Cardiac muscle cell (in vitro differentiated cells and primary cell): ENCODE measurements around the gene HEBP2. TPM values are rescaled to one million over a fixed set of nuclear protein-coding genes. Genes with fewer than 3 reads are reported as not detected.

Experiments
- DNase-seq, 2 donors: peaks; one replicate each; pipeline versions ENCODE4 v3.0.0 to v3.0.0-alpha.2; 2010 to 2017; ENCODE audit warnings: low read depth in 1 of 2, low spot score in 1 of 2
- H3K27ac ChIP-seq: fragments of 200-600 bp; sonication (generic); 2 replicates; pipeline ENCODE4 v1.5.1; 2016
- H3K27me3 ChIP-seq: fragments of 200-600 bp; sonication (generic); 2 replicates; pipeline ENCODE4 v1.6.0; 2016; ENCODE audit warnings: control low read depth
- H3K36me3 ChIP-seq: fragments of 200-600 bp; sonication (generic); 2 replicates; pipeline ENCODE4 v1.5.1; 2016; ENCODE audit warnings: control low read depth
- H3K4me1 ChIP-seq: fragments of 200-600 bp; sonication (generic); 2 replicates; pipeline ENCODE4 v1.8.1; 2017; ENCODE audit warnings: low read depth, mild to moderate bottlenecking, mixed run types
- H3K4me3 ChIP-seq: fragments of 200-600 bp; sonication (generic); 2 replicates; pipeline ENCODE4 v1.5.1; 2016; ENCODE audit warnings: mild to moderate bottlenecking
- H3K9me3 ChIP-seq: fragments of 200-600 bp; sonication (generic); 2 replicates; pipeline ENCODE4 v1.5.1; 2017; ENCODE audit warnings: low read depth, mild to moderate bottlenecking, control low read depth
- polyA plus RNA-seq: library from polyadenylated mRNA; unstranded; fragments of >200 nt; fragmentation: Nextera tagmentation; extraction: Ambion mirVana; gene quantifications from 2 replicates; pipeline ENCODE4 v1.2.1, GENCODE V29; 2016
- total RNA-seq: library from RNA; depleted of rRNA; stranded (reverse); fragments of >200 nt; gene quantifications from 2 replicates; pipeline ENCODE4 v1.2.3, GENCODE V29; 2016
- TF ChIP-seq, protein P1 (sequence below): IDR thresholded peaks from 2 replicates; pipeline ENCODE4 v1.5.1; 2012; ENCODE audit warnings: low read depth, mild to moderate bottlenecking, low read length

HEBP2 gene
- total and polyA plus RNA-seq, 2 experiments from 2014 or later = 55.9 to 109 TPM

DNA sequence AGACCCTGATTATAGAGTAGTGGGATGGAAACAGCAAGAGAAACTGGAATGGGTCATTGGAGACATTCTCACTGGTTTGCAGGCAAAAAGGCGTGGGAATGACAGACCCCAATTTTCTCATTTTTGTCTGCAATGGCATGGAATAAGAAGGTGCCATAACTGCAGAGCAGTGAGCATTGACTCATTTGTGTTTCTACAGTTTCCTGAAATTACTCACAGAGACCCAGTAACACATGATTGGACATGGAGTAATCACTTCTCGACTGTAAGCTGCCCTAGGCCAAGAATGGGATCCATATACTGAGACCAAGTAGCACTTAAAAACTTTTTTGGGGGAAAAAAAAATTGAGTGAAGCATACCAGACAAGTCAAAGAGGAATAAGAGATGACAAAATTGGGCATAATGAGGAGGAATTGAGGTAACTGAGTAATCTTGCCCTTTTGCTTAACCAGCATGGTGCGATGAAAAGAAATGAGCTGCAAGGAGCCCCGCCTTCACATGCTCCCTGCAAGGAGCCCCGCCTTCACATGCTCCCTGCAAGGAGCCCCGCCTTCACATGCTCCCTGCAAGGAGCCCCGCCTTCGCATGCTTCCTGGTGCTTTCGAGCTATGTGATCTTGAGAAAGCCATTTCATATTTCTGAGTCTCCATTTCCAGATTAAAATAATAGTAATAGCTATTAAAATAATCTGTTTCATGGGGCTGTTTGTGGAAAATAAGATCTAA, 51.1 kb downstream of the HEBP2 start:
- no peaks in the 10 kb centered on the region for H3K9me3 ChIP-seq
- H3K36me3 ChIP-seq = no peaks in the 10 kb centered on the region
- TF ChIP-seq, protein P1, sequence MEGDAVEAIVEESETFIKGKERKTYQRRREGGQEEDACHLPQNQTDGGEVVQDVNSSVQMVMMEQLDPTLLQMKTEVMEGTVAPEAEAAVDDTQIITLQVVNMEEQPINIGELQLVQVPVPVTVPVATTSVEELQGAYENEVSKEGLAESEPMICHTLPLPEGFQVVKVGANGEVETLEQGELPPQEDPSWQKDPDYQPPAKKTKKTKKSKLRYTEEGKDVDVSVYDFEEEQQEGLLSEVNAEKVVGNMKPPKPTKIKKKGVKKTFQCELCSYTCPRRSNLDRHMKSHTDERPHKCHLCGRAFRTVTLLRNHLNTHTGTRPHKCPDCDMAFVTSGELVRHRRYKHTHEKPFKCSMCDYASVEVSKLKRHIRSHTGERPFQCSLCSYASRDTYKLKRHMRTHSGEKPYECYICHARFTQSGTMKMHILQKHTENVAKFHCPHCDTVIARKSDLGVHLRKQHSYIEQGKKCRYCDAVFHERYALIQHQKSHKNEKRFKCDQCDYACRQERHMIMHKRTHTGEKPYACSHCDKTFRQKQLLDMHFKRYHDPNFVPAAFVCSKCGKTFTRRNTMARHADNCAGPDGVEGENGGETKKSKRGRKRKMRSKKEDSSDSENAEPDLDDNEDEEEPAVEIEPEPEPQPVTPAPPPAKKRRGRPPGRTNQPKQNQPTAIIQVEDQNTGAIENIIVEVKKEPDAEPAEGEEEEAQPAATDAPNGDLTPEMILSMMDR = no peak
- H3K4me3 ChIP-seq = no peak overlapping the region
- no peak overlapping the region for H3K27ac ChIP-seq
- no peaks in the 10 kb centered on the region for H3K4me1 ChIP-seq
- H3K27me3 ChIP-seq = no peaks in the 10 kb centered on the region
- DNase-seq = no peak

DNA sequence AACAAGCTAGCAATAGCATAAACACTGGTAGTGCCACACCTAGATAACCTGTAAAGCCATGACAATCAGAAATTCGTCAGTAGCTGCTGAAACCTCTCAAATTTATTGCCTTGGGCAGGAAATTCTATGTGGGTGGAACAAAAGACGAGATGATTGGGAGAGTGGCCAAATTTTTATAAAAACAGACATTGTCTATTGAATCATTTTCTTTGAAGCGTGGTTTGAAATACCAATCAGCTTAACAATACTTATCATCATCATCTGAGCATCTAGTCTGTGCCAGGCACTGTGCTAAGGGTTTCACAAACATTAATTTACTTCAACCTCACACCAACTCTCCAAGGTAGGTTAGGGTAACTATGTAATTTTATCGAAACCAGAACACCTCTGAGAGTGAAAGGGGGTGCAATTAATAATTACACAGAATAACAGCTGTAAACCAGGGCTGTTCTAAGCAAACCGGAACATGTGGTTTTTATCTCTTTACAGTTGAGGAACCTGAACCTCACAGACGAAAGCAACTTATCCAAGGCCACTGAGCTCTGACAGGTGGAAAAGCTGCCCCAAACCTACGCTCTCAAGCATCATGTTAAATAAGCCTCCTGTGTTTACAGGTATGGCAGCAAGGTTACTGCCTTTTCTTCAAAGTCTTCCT, 51.9 kb downstream of the HEBP2 start:
- Histone ChIP-seq H3K9me3 (no peaks in the 10 kb centered on the region), H3K27me3 (no peaks in the 10 kb centered on the region), H3K4me1 (no peaks in the 10 kb centered on the region), H3K36me3 (no peaks in the 10 kb centered on the region), H3K4me3 (no peak overlapping the region), H3K27ac (no peak overlapping the region)
- TF ChIP-seq, protein P1 = no peak
- peak in 1 of 2 donors; percentile 11 for DNase-seq

DNA sequence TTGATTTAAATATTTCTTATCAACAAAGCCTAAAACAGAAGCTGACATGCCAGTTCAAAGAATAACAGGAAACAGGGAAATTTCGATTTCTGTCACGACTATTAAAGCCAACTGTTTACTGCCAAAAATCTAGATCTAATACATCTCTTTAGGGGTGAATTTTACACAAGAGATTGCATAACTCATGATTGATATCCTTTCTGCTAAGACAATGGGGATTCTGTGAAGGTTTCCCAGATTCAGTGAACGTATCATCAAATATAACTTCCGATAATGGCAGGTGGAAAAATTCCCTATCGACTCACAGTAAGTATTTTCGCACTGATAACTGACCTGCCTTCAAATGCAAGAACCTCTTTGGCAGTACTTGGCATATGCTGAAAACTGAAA, 52.4 kb downstream of the HEBP2 start:
- Histone ChIP-seq H3K36me3 (no peaks in the 10 kb centered on the region), H3K27me3 (no peaks in the 10 kb centered on the region), H3K9me3 (no peaks in the 10 kb centered on the region), H3K4me3 (no peak overlapping the region), H3K4me1 (no peaks in the 10 kb centered on the region), H3K27ac (no peak overlapping the region)
- no peak for DNase-seq
- TF ChIP-seq, protein P1 = no peak

DNA sequence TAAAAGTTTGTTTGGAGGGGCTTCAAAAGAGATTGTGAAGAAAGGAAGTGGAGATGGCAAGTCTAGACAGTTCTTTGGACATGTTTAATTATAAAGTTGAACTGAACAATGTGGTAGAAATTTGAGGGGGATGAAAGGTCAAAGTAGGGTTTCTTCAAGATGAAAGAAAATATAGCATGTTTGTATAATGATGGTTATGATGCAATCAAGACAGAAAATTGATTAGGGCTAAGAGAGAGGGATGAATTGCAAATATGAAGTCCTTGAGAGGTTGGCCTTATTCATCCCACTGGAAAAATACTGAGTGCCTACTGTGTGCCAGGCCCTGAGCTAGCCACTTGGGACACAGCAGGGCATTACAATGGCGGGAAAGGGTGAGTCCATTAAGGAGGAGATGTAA, 57.6 kb downstream of the HEBP2 start:
- no peaks in the 10 kb centered on the region for H3K4me1 ChIP-seq
- H3K36me3 ChIP-seq = no peaks in the 10 kb centered on the region
- H3K4me3 ChIP-seq = no peak overlapping the region
- no peaks in the 10 kb centered on the region for H3K27me3 ChIP-seq
- TF ChIP-seq, protein P1 = no peak
- no peaks in the 10 kb centered on the region for H3K9me3 ChIP-seq
- no peak overlapping the region for H3K27ac ChIP-seq
- DNase-seq = no peak

DNA sequence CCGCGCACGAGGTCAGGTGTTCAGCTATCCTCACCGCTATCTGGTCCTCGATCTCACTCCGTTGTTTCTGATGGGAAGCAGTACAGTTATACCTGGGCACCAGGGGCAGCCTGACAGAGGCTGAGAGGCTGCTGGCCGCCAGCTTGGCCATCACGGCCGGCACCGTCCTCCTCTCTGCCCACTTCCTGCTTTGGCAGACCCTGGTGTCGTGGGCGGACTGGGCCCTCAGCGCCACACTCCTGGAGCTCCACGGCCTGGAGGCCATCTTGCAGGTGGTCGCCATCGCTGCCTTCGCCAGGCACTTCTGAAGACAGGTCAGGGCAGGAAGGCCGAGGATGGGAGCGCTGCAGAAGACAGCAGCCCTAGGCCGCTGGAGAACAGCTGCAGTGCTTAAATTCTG, 60.1 kb downstream of the HEBP2 start:
- no peaks in the 10 kb centered on the region for H3K36me3 ChIP-seq
- no peak overlapping the region for H3K4me3 ChIP-seq
- H3K27me3 ChIP-seq = no peaks in the 10 kb centered on the region
- H3K9me3 ChIP-seq = no peaks in the 10 kb centered on the region
- H3K27ac ChIP-seq = no peak overlapping the region
- DNase-seq = no peak
- TF ChIP-seq, protein P1 = no peak
- H3K4me1 ChIP-seq = no peaks in the 10 kb centered on the region
